ENCODE results near the gene TSPAN32. TPM values are rescaled to one million over a fixed set of nuclear protein-coding genes. Genes with fewer than 3 reads are reported as not detected.
A peak's percentile ranks its signal among the peaks of the same experiment; 100 is the strongest.

Gene TSPAN32
- total RNA-seq, 4 donors from 2014 or later: 0.19 to 6.4 (median 2.7) TPM

- TF ChIP-seq CTCF (IDR thresholded peaks at IDR 0.05): no peak
- no peak for ATAC-seq (ENCODE audit: low FRiP score)
- peak; percentile 13 for DNase-seq (ENCODE audit: low spot score)
These were observed 28.9 kb upstream of the TSPAN32 start for GRCh38 chr11:2272946-2273280.

GRCh38 chr11:2273311-2273710 lies 28.5 kb upstream of the TSPAN32 start:
- no peak for TF ChIP-seq CTCF (IDR thresholded peaks at IDR 0.05)
- no peak for DNase-seq (ENCODE audit: low spot score)
- no peak for ATAC-seq (ENCODE audit: low FRiP score)

DNA sequence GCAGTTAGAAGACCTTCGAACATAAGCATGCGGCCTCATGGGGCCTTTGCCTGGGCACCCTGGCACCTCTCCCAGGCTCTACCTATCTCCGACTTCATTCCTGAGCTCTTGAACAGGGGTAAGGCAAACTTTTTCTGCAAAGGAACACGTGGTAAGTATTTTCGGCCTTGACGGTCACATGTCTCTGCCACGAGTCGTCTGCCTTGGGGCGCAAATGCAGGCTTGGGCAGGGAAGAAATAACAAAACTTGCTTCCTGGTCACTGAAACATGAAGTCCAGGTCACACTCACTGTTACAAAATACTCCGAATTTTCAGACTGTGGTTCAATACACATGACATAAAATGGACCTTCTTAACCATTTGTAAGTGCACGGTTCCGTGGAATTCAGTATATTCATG lies 28.0 kb upstream of the TSPAN32 start:
- DNase-seq (ENCODE audit: low spot score) (peak; percentile 5), ATAC-seq (ENCODE audit: low FRiP score) (no peak)
- no peak for TF ChIP-seq CTCF (IDR thresholded peaks at IDR 0.05)

DNA sequence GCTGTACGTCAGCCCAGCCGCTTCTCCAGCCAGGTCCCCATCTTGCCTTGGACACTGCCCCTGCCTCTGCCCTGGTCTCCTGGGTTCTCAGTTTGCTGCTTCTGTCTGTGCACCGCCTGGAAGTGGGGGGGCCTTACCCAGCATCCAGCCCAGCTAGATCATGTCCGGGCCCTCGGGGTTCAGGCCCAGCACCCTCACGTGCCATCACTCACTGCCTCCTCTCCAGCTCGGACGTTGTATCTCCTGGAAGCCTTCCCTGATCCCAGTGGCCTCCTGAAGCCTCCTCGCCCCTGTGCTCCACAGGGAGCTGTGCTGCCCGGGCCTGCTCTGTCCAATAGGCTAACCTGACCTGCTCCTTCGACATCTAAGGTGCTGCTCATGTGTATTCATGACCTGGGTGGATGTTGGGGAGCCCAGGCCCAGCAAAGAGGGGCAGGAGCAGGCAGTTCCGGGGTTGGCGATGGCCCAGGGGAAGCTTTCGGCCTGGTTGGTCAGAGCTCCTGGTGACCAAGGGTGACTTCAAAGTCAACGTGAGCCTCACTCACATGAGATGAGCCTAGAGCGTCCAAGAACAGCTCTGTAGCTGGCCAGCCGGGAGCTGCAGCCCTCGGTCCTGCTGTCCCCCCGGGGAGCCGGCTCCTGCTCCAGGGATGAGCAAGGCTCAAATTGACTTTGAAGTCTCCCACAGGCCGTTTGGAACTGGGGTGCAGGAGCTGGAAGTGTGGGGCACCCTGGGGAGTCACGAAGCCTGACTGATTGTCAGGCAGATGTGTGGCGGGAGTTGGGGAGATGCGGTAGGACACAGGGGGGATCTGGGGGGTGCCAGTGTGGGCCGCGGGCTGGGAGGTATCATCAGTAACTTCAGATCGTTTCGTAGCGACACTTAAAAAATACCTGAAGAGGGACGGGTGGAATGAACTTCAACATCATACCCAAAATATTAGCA lies 26.2 kb upstream of the TSPAN32 start:
- ATAC-seq (ENCODE audit: low FRiP score) (no peak), DNase-seq (ENCODE audit: low spot score) (peak; percentile 5)
- no peak for TF ChIP-seq CTCF (IDR thresholded peaks at IDR 0.05)

GRCh38 chr11:2276280-2277007 lies 25.4 kb upstream of the TSPAN32 start:
- DNase-seq (ENCODE audit: low spot score): peak; percentile 5

DNA sequence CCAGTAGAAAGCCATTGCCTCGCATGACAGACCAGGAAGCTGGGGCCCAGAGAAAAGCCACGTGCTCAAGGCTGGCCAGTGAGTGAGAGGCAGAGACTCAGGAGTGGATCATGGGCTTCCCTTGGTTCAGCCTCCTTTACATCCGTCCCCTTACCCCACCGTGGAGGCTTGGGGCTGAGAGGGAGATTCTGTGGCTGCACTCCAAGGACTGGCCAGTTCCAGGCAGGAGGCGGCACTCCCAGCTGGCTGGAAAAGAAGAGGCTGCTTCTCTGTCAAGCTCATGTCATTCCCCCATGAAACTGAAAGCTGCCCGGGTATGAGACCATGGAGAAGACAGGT lies 24.8 kb upstream of the TSPAN32 start:
- DNase-seq (ENCODE audit: low spot score) (peak; percentile 19), ATAC-seq (ENCODE audit: low FRiP score) (no peak)
- TF ChIP-seq CTCF (IDR thresholded peaks at IDR 0.05): no peak

More at GRCh38 chr11:2276280-2277007, 25.4 kb upstream of the TSPAN32 start:
- TF ChIP-seq CTCF (IDR thresholded peaks at IDR 0.05): no peak
- no peak for ATAC-seq (ENCODE audit: low FRiP score)

Data from omental fat pad (tissue), 4 donors.